ENCODE data around the gene DSCAM. TPM values are rescaled to one million over a fixed set of nuclear protein-coding genes. Genes with fewer than 3 reads are reported as not detected.
"Not testable (repeated sequence)": the region's sequence is repeated elsewhere in the genome, so short reads cannot be mapped to it uniquely, and the experiment has no call there.

DSCAM gene
- total RNA-seq, 1 experiment from 2014 or later: not detected

DNA sequence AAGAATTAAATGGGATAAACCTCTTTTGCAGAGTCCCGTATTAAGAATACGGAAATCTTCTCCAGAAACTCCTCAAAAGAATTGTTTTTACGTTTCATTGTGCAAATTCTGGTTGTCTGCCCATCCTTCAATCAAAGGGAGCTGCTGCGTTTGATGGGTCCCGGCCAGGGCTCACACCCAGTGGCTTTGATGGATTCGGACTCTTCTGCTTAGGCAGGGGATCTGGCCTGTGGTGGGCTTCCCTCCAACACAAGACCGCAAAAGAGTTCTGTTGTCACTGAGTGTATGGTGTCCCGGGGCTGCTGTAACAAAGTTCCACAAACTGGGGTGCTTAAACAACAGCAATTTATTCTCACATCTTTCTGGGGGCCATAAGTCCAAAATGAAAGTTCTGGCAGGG lies 577.7 kb downstream of the DSCAM start:
- TF ChIP-seq FOSL1 (IDR thresholded peaks at IDR 0.05; ENCODE audit: low read depth) (no peak), ELF1 (IDR thresholded peaks at IDR 0.05; ENCODE audit: borderline replicate concordance, low read depth) (no peak), SP1 (IDR thresholded peaks at IDR 0.05; ENCODE audit: low read depth) (no peak)
- RAD21 ChIA-PET (ENCODE audit: low non-redundant PET in 1 of 2, low total read pairs in 2 of 2, uncharacterized antibody in 2 of 2, unreplicated experiment in 2 of 2): no interaction called here

DNA sequence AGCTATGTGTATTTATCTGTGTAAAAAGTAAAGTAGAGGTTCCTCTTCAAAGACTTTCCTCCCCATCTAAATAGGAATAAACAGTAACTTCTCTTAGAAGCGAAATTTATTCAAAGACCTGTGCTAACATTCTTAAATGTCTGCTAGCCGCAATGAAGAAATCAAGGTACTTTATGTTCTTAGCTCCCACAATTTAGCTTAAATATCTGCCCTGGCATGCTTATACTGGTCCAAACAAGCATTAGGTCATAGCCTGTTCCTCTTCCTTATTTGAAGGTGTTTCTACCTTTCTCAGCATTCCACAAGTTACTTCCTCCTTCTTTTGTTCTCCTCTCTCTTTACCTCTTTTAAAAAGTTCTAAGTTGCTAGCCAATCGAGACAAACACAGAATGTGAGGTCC lies 588.5 kb downstream of the DSCAM start:
- H2AFZ ChIP-seq (ENCODE audit: low read depth, low read length, poor library complexity, severe bottlenecking); RAD21 ChIA-PET (ENCODE audit: low non-redundant PET in 1 of 2, low total read pairs in 2 of 2, uncharacterized antibody in 2 of 2, unreplicated experiment in 2 of 2); intact Hi-C loops (cut with micrococcal nuclease); ATAC-seq; CTCF ChIA-PET; H3K36me3 ChIP-seq (ENCODE audit: control insufficient read depth in 1 of 2, insufficient read depth in 2 of 2, low read length in 2 of 2); H3K27ac ChIP-seq (ENCODE audit: low read depth, low read length); H3K4me3 ChIP-seq (replicated peaks in 1 of 2; ENCODE audit: low read depth in 1 of 2, low read length in 2 of 2); H3K9me2 ChIP-seq (ENCODE audit: insufficient read depth); H3K79me2 ChIP-seq (ENCODE audit: insufficient read depth, low read length); H3K27me3 ChIP-seq (ENCODE audit: insufficient read depth, low read length); H4K20me1 ChIP-seq (ENCODE audit: insufficient read depth); POLR2A ChIA-PET; DNase-seq (ENCODE audit: low read depth, low spot score); H3K9ac ChIP-seq (ENCODE audit: low read length); BruUV-seq (replicated peaks); H3K4me1 ChIP-seq (ENCODE audit: control insufficient read depth in 1 of 2, insufficient read depth in 2 of 2, low read length in 2 of 2); H3K4me2 ChIP-seq (ENCODE audit: low read length): not testable (repeated sequence)
- peaks cover 29 to 69% of the 10 kb centered on the region in 2 experiments; a peak in 2 of 4 replicates for H3K9me3 ChIP-seq (ENCODE audit: control insufficient read depth in 1 of 2, insufficient read depth in 1 of 2, low read depth in 1 of 2, low read length in 2 of 2)

More for the DNA sequence above, 577.7 kb downstream of the DSCAM start:
- H2AFZ ChIP-seq (ENCODE audit: low read depth, low read length, poor library complexity, severe bottlenecking): no peak overlapping the region
- DNase-seq (ENCODE audit: low read depth, low spot score) (no peak), ATAC-seq (no peak)
- peaks cover 19 to 37% of the 10 kb centered on the region in 2 experiments; a peak in 2 of 4 replicates for H3K9me3 ChIP-seq (ENCODE audit: control insufficient read depth in 1 of 2, insufficient read depth in 1 of 2, low read depth in 1 of 2, low read length in 2 of 2)
- H3K9ac ChIP-seq (ENCODE audit: low read length): no peak overlapping the region
- H3K9me2 ChIP-seq (ENCODE audit: insufficient read depth): no peaks in the 10 kb centered on the region
- H3K4me2 ChIP-seq (ENCODE audit: low read length): no peak overlapping the region
- no peak overlapping the region for H3K27ac ChIP-seq (ENCODE audit: low read depth, low read length)
- ChIA-PET CTCF (no interaction called here), POLR2A (no interaction called here)
- no peaks in the 10 kb centered on the region for H3K36me3 ChIP-seq (ENCODE audit: control insufficient read depth in 1 of 2, insufficient read depth in 2 of 2, low read length in 2 of 2)
- no peak overlapping the region for H3K4me3 ChIP-seq (replicated peaks in 1 of 2; ENCODE audit: low read depth in 1 of 2, low read length in 2 of 2)
- H4K20me1 ChIP-seq (ENCODE audit: insufficient read depth): no peaks in the 10 kb centered on the region
- no TSS peak for BruUV-seq (replicated peaks)
- intact Hi-C loops (cut with micrococcal nuclease): no loop called here
- H3K4me1 ChIP-seq (ENCODE audit: control insufficient read depth in 1 of 2, insufficient read depth in 2 of 2, low read length in 2 of 2): no peaks in the 10 kb centered on the region
- H3K79me2 ChIP-seq (ENCODE audit: insufficient read depth, low read length): no peaks in the 10 kb centered on the region
- no peaks in the 10 kb centered on the region for H3K27me3 ChIP-seq (ENCODE audit: insufficient read depth, low read length)

GRCh38 chr21:40257342-40257741 lies 589.6 kb downstream of the DSCAM start:
- Histone ChIP-seq H3K79me2 (ENCODE audit: insufficient read depth, low read length) (no peaks in the 10 kb centered on the region), H3K9me2 (ENCODE audit: insufficient read depth) (no peaks in the 10 kb centered on the region), H3K4me1 (ENCODE audit: control insufficient read depth in 1 of 2, insufficient read depth in 2 of 2, low read length in 2 of 2) (no peaks in the 10 kb centered on the region), H3K4me2 (ENCODE audit: low read length) (no peak overlapping the region), H3K27me3 (ENCODE audit: insufficient read depth, low read length) (no peaks in the 10 kb centered on the region), H3K9ac (ENCODE audit: low read length) (no peak overlapping the region), H3K9me3 (ENCODE audit: control insufficient read depth in 1 of 2, insufficient read depth in 1 of 2, low read depth in 1 of 2, low read length in 2 of 2) (peaks cover 28 to 63% of the 10 kb centered on the region in 2 experiments; a peak in 2 of 4 replicates), H3K36me3 (ENCODE audit: control insufficient read depth in 1 of 2, insufficient read depth in 2 of 2, low read length in 2 of 2) (no peaks in the 10 kb centered on the region), H3K27ac (ENCODE audit: low read depth, low read length) (no peak overlapping the region), H3K4me3 (replicated peaks in 1 of 2; ENCODE audit: low read depth in 1 of 2, low read length in 2 of 2) (no peak overlapping the region), H4K20me1 (ENCODE audit: insufficient read depth) (no peaks in the 10 kb centered on the region), H2AFZ (ENCODE audit: low read depth, low read length, poor library complexity, severe bottlenecking) (no peak overlapping the region)
- DNase-seq (ENCODE audit: low read depth, low spot score) (no peak), ATAC-seq (no peak)
- ChIA-PET POLR2A (no interaction called here), CTCF (no interaction called here), RAD21 (ENCODE audit: low non-redundant PET in 1 of 2, low total read pairs in 2 of 2, uncharacterized antibody in 2 of 2, unreplicated experiment in 2 of 2) (no interaction called here)
- intact Hi-C loops (cut with micrococcal nuclease): no loop called here
- no TSS peak for BruUV-seq (replicated peaks)
- TF ChIP-seq TCF7L2 (IDR thresholded peaks at IDR 0.05; ENCODE audit: borderline replicate concordance, extremely low read depth, insufficient read depth, insufficient read length) (no peak), JUND (IDR thresholded peaks at IDR 0.05) (no peak), YY1 (IDR thresholded peaks at IDR 0.05; ENCODE audit: extremely low read depth, insufficient replicate concordance, low read depth, low read length) (no peak), EGR1 (IDR thresholded peaks at IDR 0.05; ENCODE audit: low read depth) (no peak), CTCF (IDR thresholded peaks at IDR 0.05 in 2 of 3, conservative IDR thresholded peaks at IDR 0.05 in 1 of 3; ENCODE audit: borderline replicate concordance in 1 of 3, insufficient read depth in 1 of 3, low read depth in 2 of 3, low read length in 2 of 3) (no peak)
- TF ChIP-seq, protein P1, sequence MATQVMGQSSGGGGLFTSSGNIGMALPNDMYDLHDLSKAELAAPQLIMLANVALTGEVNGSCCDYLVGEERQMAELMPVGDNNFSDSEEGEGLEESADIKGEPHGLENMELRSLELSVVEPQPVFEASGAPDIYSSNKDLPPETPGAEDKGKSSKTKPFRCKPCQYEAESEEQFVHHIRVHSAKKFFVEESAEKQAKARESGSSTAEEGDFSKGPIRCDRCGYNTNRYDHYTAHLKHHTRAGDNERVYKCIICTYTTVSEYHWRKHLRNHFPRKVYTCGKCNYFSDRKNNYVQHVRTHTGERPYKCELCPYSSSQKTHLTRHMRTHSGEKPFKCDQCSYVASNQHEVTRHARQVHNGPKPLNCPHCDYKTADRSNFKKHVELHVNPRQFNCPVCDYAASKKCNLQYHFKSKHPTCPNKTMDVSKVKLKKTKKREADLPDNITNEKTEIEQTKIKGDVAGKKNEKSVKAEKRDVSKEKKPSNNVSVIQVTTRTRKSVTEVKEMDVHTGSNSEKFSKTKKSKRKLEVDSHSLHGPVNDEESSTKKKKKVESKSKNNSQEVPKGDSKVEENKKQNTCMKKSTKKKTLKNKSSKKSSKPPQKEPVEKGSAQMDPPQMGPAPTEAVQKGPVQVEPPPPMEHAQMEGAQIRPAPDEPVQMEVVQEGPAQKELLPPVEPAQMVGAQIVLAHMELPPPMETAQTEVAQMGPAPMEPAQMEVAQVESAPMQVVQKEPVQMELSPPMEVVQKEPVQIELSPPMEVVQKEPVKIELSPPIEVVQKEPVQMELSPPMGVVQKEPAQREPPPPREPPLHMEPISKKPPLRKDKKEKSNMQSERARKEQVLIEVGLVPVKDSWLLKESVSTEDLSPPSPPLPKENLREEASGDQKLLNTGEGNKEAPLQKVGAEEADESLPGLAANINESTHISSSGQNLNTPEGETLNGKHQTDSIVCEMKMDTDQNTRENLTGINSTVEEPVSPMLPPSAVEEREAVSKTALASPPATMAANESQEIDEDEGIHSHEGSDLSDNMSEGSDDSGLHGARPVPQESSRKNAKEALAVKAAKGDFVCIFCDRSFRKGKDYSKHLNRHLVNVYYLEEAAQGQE (IDR thresholded peaks at IDR 0.05; ENCODE audit: low read depth): no peak

All from HCT116 (cell line).